ENCODE results near the gene RND3.

The RND3 gene

DNA sequence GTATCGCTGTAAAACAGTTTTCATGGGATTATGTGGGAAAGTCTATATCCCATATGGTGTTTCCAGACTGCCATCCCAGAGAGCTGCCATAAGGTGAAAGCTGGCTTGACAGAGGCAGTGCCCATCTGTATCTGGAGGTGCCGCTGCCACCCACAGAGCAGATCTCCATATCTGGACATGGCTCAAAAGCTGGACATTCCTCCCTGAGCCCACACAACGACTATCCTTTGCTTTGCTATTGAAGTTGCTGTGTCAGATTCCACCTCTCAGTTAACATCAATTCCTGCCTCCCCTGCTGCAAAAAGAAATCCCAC lies 55.2 kb downstream of the RND3 start:
- DNase-seq: no peak

DNA sequence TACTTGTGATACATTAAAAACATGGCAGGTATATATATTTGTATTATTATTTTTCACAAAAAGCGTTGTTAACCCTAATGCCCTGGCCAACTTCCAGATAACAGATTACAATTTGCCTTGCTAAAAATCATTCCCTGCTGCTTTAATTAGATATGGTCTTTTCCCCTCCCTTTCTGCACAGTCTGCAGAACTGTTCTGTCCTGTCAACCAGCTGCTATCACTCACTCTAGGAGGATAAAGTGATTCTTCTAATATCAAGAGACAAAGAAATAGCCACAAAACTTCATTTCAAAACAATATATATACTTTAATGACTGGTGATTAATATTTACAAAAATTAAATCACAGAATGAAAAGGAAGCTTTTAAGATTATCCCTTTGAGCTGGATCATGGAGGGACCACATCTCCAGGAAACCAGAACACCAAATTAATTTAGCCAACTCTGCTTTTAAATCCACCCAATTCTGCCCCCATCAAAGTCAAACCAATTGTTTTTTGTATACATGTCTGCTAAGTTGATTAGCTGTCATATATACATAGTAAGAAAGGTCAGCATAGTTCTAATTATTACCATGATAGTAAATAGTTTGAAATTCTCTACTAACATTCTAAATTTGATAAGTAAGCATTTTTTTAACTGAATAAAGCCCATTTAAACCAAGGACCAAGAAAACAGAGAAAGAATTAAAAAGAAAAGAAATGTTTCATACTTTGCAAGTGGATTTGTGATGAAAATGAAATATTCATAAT lies 55.7 kb downstream of the RND3 start:
- DNase-seq: no peak

GRCh38 chr2:150429384-150429961 lies 58.0 kb downstream of the RND3 start:
- no peak for DNase-seq

GRCh38 chr2:150428641-150429040 lies 58.8 kb downstream of the RND3 start:
- DNase-seq: no peak

DNA sequence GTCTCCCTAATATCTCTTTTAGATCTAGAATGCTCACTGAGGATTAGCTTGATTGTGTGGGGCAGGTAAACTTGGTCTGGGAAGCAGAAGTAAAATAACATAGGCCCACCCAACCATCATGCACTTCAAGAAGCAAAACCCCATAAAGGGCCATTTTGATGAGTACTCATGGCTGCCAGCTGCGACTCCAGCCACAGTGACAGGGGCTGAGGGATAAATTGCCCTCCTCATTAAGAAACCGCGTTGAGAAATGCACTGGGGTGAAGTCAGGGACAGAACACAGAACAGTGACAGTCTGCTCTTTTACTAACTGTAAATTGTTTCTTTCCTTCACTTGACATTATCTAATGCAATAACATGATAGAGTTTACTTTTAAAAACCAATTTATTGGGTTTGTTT lies 60.2 kb downstream of the RND3 start:
- no peak for DNase-seq

DNA sequence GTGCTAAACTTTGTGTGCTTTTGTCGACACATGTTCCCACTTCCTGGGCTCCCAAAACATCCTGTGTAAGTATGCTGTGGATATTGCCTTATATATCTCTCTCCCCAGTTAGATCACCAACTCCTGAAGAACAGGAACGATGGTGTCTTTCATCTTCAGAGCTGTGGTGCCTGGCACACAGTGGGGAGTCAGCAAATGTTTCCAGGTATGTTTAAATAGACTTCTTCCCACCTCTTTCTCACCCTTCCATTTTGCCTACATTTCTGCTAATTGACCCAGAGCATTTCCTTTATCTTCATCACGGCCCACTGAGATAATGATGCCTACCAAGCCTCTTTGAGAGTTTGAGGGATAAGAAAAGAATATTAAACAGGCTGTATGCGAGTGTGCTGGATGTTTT lies 60.7 kb downstream of the RND3 start:
- DNase-seq: no peak

- no peak for DNase-seq
These were observed 61.2 kb downstream of the RND3 start for GRCh38 chr2:150426315-150426714.

DNA sequence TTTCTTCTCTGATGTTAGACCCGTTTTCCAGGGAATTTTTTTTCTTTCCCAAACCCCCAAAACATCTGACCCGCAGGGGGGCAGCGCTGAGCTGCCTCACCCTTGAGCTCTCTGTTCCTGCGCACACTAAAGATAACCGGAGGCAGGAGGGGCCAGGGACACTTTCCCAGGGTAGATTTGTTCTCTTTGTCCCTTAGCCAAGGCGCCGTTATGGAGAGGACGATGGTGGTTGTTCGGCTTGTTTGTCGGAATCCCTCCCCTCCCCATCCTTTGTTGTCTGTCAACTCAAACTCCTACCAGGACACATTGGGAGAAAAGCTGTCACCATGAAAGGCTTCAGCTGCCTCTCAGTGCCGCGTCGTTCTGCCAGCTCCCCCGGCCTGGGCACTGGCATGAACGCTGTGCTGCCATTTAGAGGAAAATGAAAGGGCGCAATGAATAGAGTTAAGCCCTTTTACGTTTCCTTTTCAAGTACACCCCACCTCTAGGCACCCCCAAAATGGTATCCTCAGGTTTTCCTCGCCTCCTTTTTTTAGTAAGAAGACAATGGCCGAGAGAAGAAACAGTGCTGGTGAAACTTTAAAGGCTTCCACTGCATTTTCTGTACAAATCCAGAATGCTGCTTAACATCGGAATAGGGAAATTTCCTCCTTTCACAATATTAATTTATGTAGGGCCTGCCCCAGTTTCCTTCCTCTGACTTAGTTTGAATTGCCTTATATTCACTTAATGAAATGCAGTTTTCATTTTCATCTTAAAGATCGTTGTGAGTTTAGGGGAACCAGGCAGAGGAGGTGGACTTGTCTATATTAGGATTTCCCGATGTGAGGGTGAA lies 62.1 kb downstream of the RND3 start:
- DNase-seq: no peak

DNA sequence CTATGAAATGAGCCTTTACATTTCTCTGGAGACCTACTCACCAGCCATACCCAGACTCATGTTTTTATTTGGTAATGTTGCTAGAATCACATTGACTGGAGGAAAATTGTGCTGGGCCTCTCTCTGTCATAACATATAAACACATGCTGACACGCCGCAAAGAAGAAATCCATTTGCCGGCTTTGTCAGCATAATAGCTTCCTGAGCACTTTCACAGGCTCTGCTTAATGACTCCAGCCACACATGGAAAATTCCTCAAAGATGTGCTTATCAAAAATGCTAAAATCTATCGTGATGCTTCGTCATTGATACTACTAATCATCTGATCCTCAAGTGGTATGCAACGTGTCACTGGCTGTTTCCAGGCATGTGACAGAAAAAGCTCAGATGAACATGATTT lies 63.1 kb downstream of the RND3 start:
- DNase-seq: no peak

- no peak for DNase-seq
These were observed 66.3 kb downstream of the RND3 start for GRCh38 chr2:150421126-150421651.

GRCh38 chr2:150418916-150419315 lies 68.6 kb downstream of the RND3 start:
- no peak for DNase-seq

All from activated CD4-positive, alpha-beta T cell treated with anti-CD3 and anti-CD28 coated beads, Interleukin-2, amount 50 U/mL, for 48 hours (primary cell).